OCI-LY1 (cell line): ENCODE results near the gene CERS6.

ENCODE experiments used
- EZH2 ChIP-seq: fragments of 200-600 bp; sonication (generic), shearing (Covaris generic); IDR thresholded peaks from 2 replicates; pipeline ENCODE4 v1.8.0; 2017; ENCODE audit warnings: borderline replicate concordance, mixed run types, mild to moderate bottlenecking, antibody characterized with exemption, low read length, moderate library complexity, mixed read lengths
- TF ChIP-seq, protein P1 (sequence below): fragments of 200-600 bp; sonication (generic), shearing (Covaris generic); IDR thresholded peaks from 2 replicates; pipeline ENCODE4 v1.5.1; 2017; ENCODE audit warnings: mild to moderate bottlenecking, antibody characterized with exemption, low read length, moderate library complexity, mixed read lengths

GRCh38 chr2:168601741-168602140 is 145.7 kb downstream of the CERS6 start:
- TF ChIP-seq, protein P1, sequence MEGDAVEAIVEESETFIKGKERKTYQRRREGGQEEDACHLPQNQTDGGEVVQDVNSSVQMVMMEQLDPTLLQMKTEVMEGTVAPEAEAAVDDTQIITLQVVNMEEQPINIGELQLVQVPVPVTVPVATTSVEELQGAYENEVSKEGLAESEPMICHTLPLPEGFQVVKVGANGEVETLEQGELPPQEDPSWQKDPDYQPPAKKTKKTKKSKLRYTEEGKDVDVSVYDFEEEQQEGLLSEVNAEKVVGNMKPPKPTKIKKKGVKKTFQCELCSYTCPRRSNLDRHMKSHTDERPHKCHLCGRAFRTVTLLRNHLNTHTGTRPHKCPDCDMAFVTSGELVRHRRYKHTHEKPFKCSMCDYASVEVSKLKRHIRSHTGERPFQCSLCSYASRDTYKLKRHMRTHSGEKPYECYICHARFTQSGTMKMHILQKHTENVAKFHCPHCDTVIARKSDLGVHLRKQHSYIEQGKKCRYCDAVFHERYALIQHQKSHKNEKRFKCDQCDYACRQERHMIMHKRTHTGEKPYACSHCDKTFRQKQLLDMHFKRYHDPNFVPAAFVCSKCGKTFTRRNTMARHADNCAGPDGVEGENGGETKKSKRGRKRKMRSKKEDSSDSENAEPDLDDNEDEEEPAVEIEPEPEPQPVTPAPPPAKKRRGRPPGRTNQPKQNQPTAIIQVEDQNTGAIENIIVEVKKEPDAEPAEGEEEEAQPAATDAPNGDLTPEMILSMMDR, result no peak
- no peak for TF ChIP-seq EZH2
